ENCODE measurements around the gene ACTMAP. TPM values are rescaled to one million over a fixed set of nuclear protein-coding genes. Genes with fewer than 3 reads are reported as not detected.

ACTMAP gene
- total and polyA plus RNA-seq, 2 of the 8 experiments (the other 6 are each of a cell fraction or from before 2014, with no cell fraction given): 24.1 to 26.5 TPM

GRCh38 chr19:40791349-40791748 lies 41.1 kb upstream of the ACTMAP start (continued):
- TF ChIP-seq CHD7 (IDR thresholded peaks at IDR 0.05; ENCODE audit: insufficient replicate concordance, low read length): no peak
- no peak for TF ChIP-seq BRCA1 (IDR thresholded peaks at IDR 0.05; ENCODE audit: low read depth, low read length)
- no peak for TF ChIP-seq EP300 (IDR thresholded peaks at IDR 0.05; ENCODE audit: borderline replicate concordance in 1 of 2, low read depth in 2 of 2, low read length in 2 of 2)
- no peak for TF ChIP-seq SIRT6 (IDR thresholded peaks at IDR 0.05; ENCODE audit: low read length)
- TF ChIP-seq POLR2A (IDR thresholded peaks at IDR 0.05; ENCODE audit: control extremely low read depth in 1 of 2, low read depth in 2 of 2, low read length in 2 of 2): no peak
- no peak for TF ChIP-seq SP1 (IDR thresholded peaks at IDR 0.05; ENCODE audit: low read depth, low read length)
- TF ChIP-seq EGR1 (IDR thresholded peaks at IDR 0.05; ENCODE audit: borderline replicate concordance, low read depth, low read length): no peak
- no peak for TF ChIP-seq HDAC2 (IDR thresholded peaks at IDR 0.05; ENCODE audit: borderline replicate concordance in 1 of 2, low read depth in 2 of 2, low read length in 2 of 2)

Data from H1 (cell line).